IMR-90 (cell line): ENCODE measurements around the gene ASXL3. TPM values are rescaled to one million over a fixed set of nuclear protein-coding genes. Genes with fewer than 3 reads are reported as not detected.
A peak's percentile ranks its signal among the peaks of the same experiment; 100 is the strongest.

Source experiments
- ATAC-seq: fragments of 200-7000 bp; cut with Tn5 transposase; 2 replicates; pipeline ENCODE4 v1.9.1; 2020; ENCODE audit warnings: low read depth, mild to moderate bottlenecking, moderate library complexity
- BruUV-seq: library from RNA; stranded (reverse); fragments of 400-500 nt; replicated peaks from 2 replicates; lab custom pipeline; 2021; lab: Mats Ljungman, UMichigan
- CTCF ChIA-PET: fragments of 300-600 bp; formaldehyde crosslinking; extraction: SDS; loops from one replicate; lab custom pipeline; 2021; ENCODE audit warnings: antibody characterized with exemption; lab: Yijun Ruan, JAX
- POLR2A ChIA-PET: fragments of 300-600 bp; sonication (Branson Sonifier 250); formaldehyde crosslinking; loops from one replicate; lab custom pipeline; 2022; ENCODE audit warnings: antibody characterized with exemption; ENCODE audit not compliant: unreplicated experiment; lab: Charles Lee
- DNase-seq: peaks from one replicate; pipeline ENCODE4 v3.0.0; 2013
- H2AFZ ChIP-seq: replicated peaks from 2 replicates; pipeline ENCODE3; 2013; ENCODE audit warnings: low read length, mild to moderate bottlenecking; ENCODE audit not compliant: poor library complexity
- H2AK5ac ChIP-seq: 2 replicates; pipeline ENCODE4 v1.6.1; 2013; ENCODE audit warnings: low read depth, low read length, inconsistent platforms
- H2AK9ac ChIP-seq: replicated peaks from 2 replicates; pipeline ENCODE3; 2013; ENCODE audit warnings: mild to moderate bottlenecking, low read depth, low read length, moderate library complexity; ENCODE audit not compliant: poor library complexity
- H2BK120ac ChIP-seq: 2 replicates; pipeline ENCODE4 v1.6.1; 2013; ENCODE audit warnings: low read depth, low read length, inconsistent platforms
- H2BK15ac ChIP-seq: 3 replicates; pipeline ENCODE4 v1.6.1; 2013; ENCODE audit warnings: low read depth, low read length, inconsistent platforms
- H2BK20ac ChIP-seq: 2 replicates; pipeline ENCODE4 v1.6.1; 2013; ENCODE audit warnings: low read depth, mild to moderate bottlenecking, inconsistent platforms, low read length, moderate library complexity
- H2BK5ac ChIP-seq: 2 replicates; pipeline ENCODE4 v1.6.1; 2013; ENCODE audit warnings: mild to moderate bottlenecking, low read depth, low read length, inconsistent platforms; ENCODE audit not compliant: poor library complexity, severe bottlenecking
- H3K14ac ChIP-seq: replicated peaks from 2 replicates; pipeline ENCODE4 v1.6.1; 2013; ENCODE audit warnings: low read depth, low read length, inconsistent platforms
- H3K18ac ChIP-seq: 2 replicates; pipeline ENCODE4 v1.6.1; 2013; ENCODE audit warnings: low read depth, low read length, control low read depth
- H3K23ac ChIP-seq: 2 replicates; pipeline ENCODE4 v1.6.1; 2013; ENCODE audit warnings: low read depth, low read length, inconsistent platforms
- H3K27ac ChIP-seq: 2 replicates; pipeline ENCODE4 v1.5.1; 2013; ENCODE audit warnings: mild to moderate bottlenecking, control low read depth, low read length; ENCODE audit not compliant: insufficient read depth
- H3K27me3 ChIP-seq: 2 replicates; pipeline ENCODE4 v1.6.1; 2013; ENCODE audit warnings: low read length; ENCODE audit not compliant: control insufficient read depth, insufficient read depth
- H3K36me3 ChIP-seq: 2 replicates; pipeline ENCODE4 v1.6.1; 2013; ENCODE audit warnings: low read length, mixed read lengths; ENCODE audit not compliant: control insufficient read depth, insufficient read depth
- H3K4ac ChIP-seq: 2 replicates; pipeline ENCODE4 v1.6.1; 2013; ENCODE audit warnings: low read depth, low read length, inconsistent platforms
- H3K4me1 ChIP-seq: 2 replicates; pipeline ENCODE4 v1.6.1; 2013; ENCODE audit warnings: low read length, mixed read lengths; ENCODE audit not compliant: control insufficient read depth, insufficient read depth
- H3K4me2 ChIP-seq: 2 replicates; pipeline ENCODE4 v1.6.1; 2013; ENCODE audit warnings: low read depth, mild to moderate bottlenecking, control low read depth, low read length, moderate library complexity
- H3K4me3 ChIP-seq: 2 replicates; pipeline ENCODE4 v1.5.1; 2013; ENCODE audit warnings: low read depth, mild to moderate bottlenecking, control low read depth, low read length, moderate library complexity; ENCODE audit not compliant: insufficient read depth
- H3K56ac ChIP-seq: 2 replicates; pipeline ENCODE4 v1.6.1; 2013; ENCODE audit warnings: low read length, inconsistent platforms; ENCODE audit not compliant: insufficient read depth; ENCODE audit errors: extremely low read depth
- H3K79me1 ChIP-seq, 2 experiments: 2 replicates each; pipeline ENCODE4 v1.6.1; 2013; ENCODE audit warnings: low read length in 2 of 2, inconsistent platforms in 1 of 2, low read depth in 1 of 2
- H3K9ac ChIP-seq: 2 replicates; pipeline ENCODE4 v1.6.1; 2013; ENCODE audit warnings: low read depth, low read length, control low read depth
- H3K9me1 ChIP-seq: 2 replicates; pipeline ENCODE4 v1.6.1; 2013; ENCODE audit warnings: low read length, inconsistent platforms; ENCODE audit not compliant: insufficient read depth
- H3K9me3 ChIP-seq: 2 replicates; pipeline ENCODE4 v1.6.1; 2013; ENCODE audit warnings: low read length; ENCODE audit not compliant: control insufficient read depth, insufficient read depth
- H4K20me1 ChIP-seq: 2 replicates; pipeline ENCODE4 v1.6.1; 2013; ENCODE audit warnings: low read length, inconsistent platforms; ENCODE audit not compliant: insufficient read depth
- H4K5ac ChIP-seq: 2 replicates; pipeline ENCODE4 v1.6.1; 2013; ENCODE audit warnings: mild to moderate bottlenecking, low read depth, low read length, control low read depth
- H4K8ac ChIP-seq, 2 experiments: 2 replicates each; pipeline ENCODE4 v1.6.1; 2013; ENCODE audit warnings: low read depth in 2 of 2, low read length in 2 of 2, control low read depth in 1 of 2, inconsistent platforms in 1 of 2
- H4K91ac ChIP-seq: 2 replicates; pipeline ENCODE4 v1.6.1; 2013; ENCODE audit warnings: low read depth, low read length, inconsistent platforms; ENCODE audit not compliant: insufficient read depth
- BHLHE40 ChIP-seq: fragments of 150-350 bp; IDR thresholded peaks from 2 replicates; pipeline ENCODE4 v1.6.1; 2016; ENCODE audit warnings: mild to moderate bottlenecking, low read depth, low read length
- CEBPB ChIP-seq: IDR thresholded peaks from 2 replicates; pipeline ENCODE4 v1.6.1; 2012; ENCODE audit warnings: low read depth, low read length, improper control_type of control experiment
- CHD1 ChIP-seq: IDR thresholded peaks from 2 replicates; pipeline ENCODE4 v1.6.1; 2012; ENCODE audit warnings: low read depth, low read length, improper control_type of control experiment
- CTCF ChIP-seq: conservative IDR thresholded peaks from 2 replicates; pipeline ENCODE4 v1.5.1; 2012; ENCODE audit warnings: mild to moderate bottlenecking, low read depth, low read length, improper control_type of control experiment
- ELK1 ChIP-seq: fragments of 150-350 bp; IDR thresholded peaks from 2 replicates; pipeline ENCODE4 v1.6.1; 2016; ENCODE audit warnings: low read depth, mild to moderate bottlenecking, low read length, moderate library complexity, borderline replicate concordance
- FOS ChIP-seq: fragments of 150-350 bp; IDR thresholded peaks from 2 replicates; pipeline ENCODE4 v1.6.1; 2016; ENCODE audit warnings: low read depth, low read length
- MAFK ChIP-seq: IDR thresholded peaks from 2 replicates; pipeline ENCODE4 v1.6.1; 2012; ENCODE audit warnings: low read depth, low read length, improper control_type of control experiment
- MAZ ChIP-seq: IDR thresholded peaks from 2 replicates; pipeline ENCODE4 v1.6.1; 2012; ENCODE audit warnings: low read depth, mild to moderate bottlenecking, low read length, improper control_type of control experiment, moderate library complexity, borderline replicate concordance
- MXI1 ChIP-seq: IDR thresholded peaks from 2 replicates; pipeline ENCODE4 v1.6.1; 2012; ENCODE audit warnings: low read depth, mild to moderate bottlenecking, low read length, moderate library complexity, borderline replicate concordance
- NFE2L2 ChIP-seq: fragments of 150-350 bp; IDR thresholded peaks from 2 replicates; pipeline ENCODE4 v1.6.1; 2016; ENCODE audit warnings: low read depth, mild to moderate bottlenecking, low read length
- POLR2A ChIP-seq: IDR thresholded peaks from 2 replicates; pipeline ENCODE4 v1.6.1; 2012; ENCODE audit warnings: mild to moderate bottlenecking, low read depth, low read length
- RAD21 ChIP-seq: IDR thresholded peaks from 2 replicates; pipeline ENCODE4 v1.6.1; 2012; ENCODE audit warnings: low read length, improper control_type of control experiment
- RCOR1 ChIP-seq: IDR thresholded peaks from 2 replicates; pipeline ENCODE4 v1.6.1; 2012; ENCODE audit warnings: mild to moderate bottlenecking, low read length, improper control_type of control experiment; ENCODE audit not compliant: insufficient replicate concordance
- RFX5 ChIP-seq: IDR thresholded peaks from 2 replicates; pipeline ENCODE4 v1.8.0; 2012; ENCODE audit warnings: low read depth, mild to moderate bottlenecking, low read length, moderate library complexity
- SMC3 ChIP-seq: fragments of 150-350 bp; IDR thresholded peaks from 2 replicates; pipeline ENCODE4 v1.6.1; 2016; ENCODE audit warnings: low read depth, mild to moderate bottlenecking, antibody characterized with exemption, low read length, moderate library complexity
- USF2 ChIP-seq: fragments of 150-350 bp; IDR thresholded peaks from 2 replicates; pipeline ENCODE4 v1.6.1; 2017; ENCODE audit warnings: mild to moderate bottlenecking, antibody characterized with exemption, low read length, low read depth
- WGBS, 2 experiments: methylation state at CpG; one replicate each; pipeline versions ENCODE4 v1.1.5 to v1.1.7; 2013; ENCODE audit warnings: missing lambda C conversion rate in 2 of 2; ENCODE audit not compliant: insufficient read length in 1 of 2; ENCODE audit errors: extremely low coverage in 2 of 2; 5-methylcytosine and 5-hydroxymethylcytosine counted together
- dilution Hi-C: fragments of 300-500 bp; cut with HindIII; formaldehyde crosslinking; loops from one replicate; pipeline ENCODE4 v1.14.3; 2018; ENCODE audit warnings: low sequenced_read_pairs; ENCODE audit not compliant: unreplicated experiment
- in situ Hi-C: fragments of 300-500 bp; cut with MboI; formaldehyde crosslinking; loops from 3 replicates; pipeline ENCODE4 v1.14.3; 2019; ENCODE audit warnings: low sequenced_read_pairs, inconsistent platforms, mixed read lengths
- intact Hi-C: fragments of 100-400 bp; cut with micrococcal nuclease; formaldehyde crosslinking; loops from 2 replicates; pipeline ENCODE4 v1.10.0; 2022
- polyA plus RNA-seq, 3 experiments: library from polyadenylated mRNA; depleted of rRNA; stranded (reverse); fragments of >200 nt; gene quantifications; 2 replicates each; pipeline ENCODE4 v1.2.3, GENCODE V29; 2012; ENCODE audit warnings: low replicate concordance in 1 of 3
- total RNA-seq: library from RNA; depleted of rRNA; stranded (reverse); fragments of >200 nt; gene quantifications from 2 replicates; pipeline ENCODE4 v1.2.3, GENCODE V29; 2012

ASXL3 gene
- total and polyA plus RNA-seq, 2 of the 4 experiments (the other 2 are of a cell fraction), result 0.03 to 0.54 TPM

DNA sequence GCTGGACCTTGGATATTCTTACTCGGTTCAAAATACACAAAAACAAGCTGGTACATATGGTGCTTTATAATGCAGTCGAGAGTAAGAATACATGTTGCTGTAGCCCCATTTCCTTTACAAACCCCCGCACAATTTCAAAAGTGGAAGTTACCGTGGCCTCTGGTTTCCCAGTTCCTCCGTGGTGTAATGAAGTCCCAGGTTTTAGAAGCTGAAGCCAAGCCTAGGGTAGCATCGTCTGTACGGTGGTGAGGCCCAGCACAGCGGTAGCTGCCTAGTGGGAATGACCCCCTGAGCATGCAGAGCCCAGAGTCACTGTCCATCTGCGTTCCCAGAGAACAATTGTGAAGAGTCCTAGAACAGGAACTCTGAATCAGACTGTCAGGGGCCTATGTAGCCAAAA, 171.8 kb downstream of the ASXL3 start:
- Histone ChIP-seq H4K8ac (no peak overlapping the region), H3K4me1 (no peaks in the 10 kb centered on the region; the same call in 1 of the 2 replicates), H2AK9ac (no peak overlapping the region), H3K27ac (no peak overlapping the region), H2BK20ac (no peak overlapping the region), H4K5ac (no peak overlapping the region), H3K4ac (no peak overlapping the region), H3K9me3 (no peaks in the 10 kb centered on the region), H3K79me1 (no peaks in the 10 kb centered on the region), H4K20me1 (no peaks in the 10 kb centered on the region), H3K4me2 (no peak overlapping the region), H3K18ac (peak overlapping the region; percentile 13; the same call in 1 of the 2 replicates), H2BK120ac (no peak overlapping the region), H3K14ac (no peak overlapping the region), H4K91ac (no peak overlapping the region), H3K4me3 (no peak overlapping the region), H2BK5ac (no peak overlapping the region), H3K23ac (no peak overlapping the region), H2AK5ac (no peak overlapping the region), H2BK15ac (no peak overlapping the region), H3K9me1 (no peaks in the 10 kb centered on the region), H3K9ac (no peak overlapping the region; the same call in 1 of the 2 replicates), H3K56ac (no peak overlapping the region), H3K27me3 (peaks cover under 1% of the 10 kb centered on the region; the same call in 1 of the 2 replicates), H2AFZ (no peak overlapping the region), H3K36me3 (no peaks in the 10 kb centered on the region)
- DNase-seq, result no peak
- TF ChIP-seq CEBPB (no peak), RAD21 (no peak), ELK1 (no peak), MXI1 (no peak), MAFK (no peak), POLR2A (no peak), NFE2L2 (no peak), FOS (no peak), RFX5 (no peak), USF2 (no peak), MAZ (no peak), SMC3 (no peak), BHLHE40 (no peak), CHD1 (no peak), RCOR1 (no peak), CTCF (no peak)
- no peak for ATAC-seq
- ChIA-PET CTCF (interaction anchor here (0.6 to 1.0 kb wide), 3 partner anchors 12 to 121 kb away, joined by 3 to 4 read pairs (median 3); no protein-coding TSS in a partner anchor), POLR2A (no interaction called here)
- 66% methylated on average over 5 of the region's 9 CpGs; no CpG with 5 or more reads in 1 of the 2 experiments for WGBS, 2 experiments
- BruUV-seq, result no TSS peak
- dilution Hi-C loops (no loop called here), intact Hi-C loops (loop anchor here (5.0 to 10.0 kb wide), 3 partner anchors 98 to 1237 kb away; no protein-coding TSS in a partner anchor), in situ Hi-C loops (no loop called here)
